Erythroblast (primary cell): ENCODE measurements around the gene MRPL46.

Source experiments
- GATA1 ChIP-seq: IDR thresholded peaks from 2 replicates; pipeline ENCODE4 v1.6.1; 2011; ENCODE audit warnings: low read depth, mild to moderate bottlenecking, control low read depth, low read length, moderate library complexity
- POLR2A ChIP-seq: IDR thresholded peaks from 2 replicates; pipeline ENCODE4 v1.6.1; 2011; ENCODE audit warnings: mild to moderate bottlenecking, low read length

DNA sequence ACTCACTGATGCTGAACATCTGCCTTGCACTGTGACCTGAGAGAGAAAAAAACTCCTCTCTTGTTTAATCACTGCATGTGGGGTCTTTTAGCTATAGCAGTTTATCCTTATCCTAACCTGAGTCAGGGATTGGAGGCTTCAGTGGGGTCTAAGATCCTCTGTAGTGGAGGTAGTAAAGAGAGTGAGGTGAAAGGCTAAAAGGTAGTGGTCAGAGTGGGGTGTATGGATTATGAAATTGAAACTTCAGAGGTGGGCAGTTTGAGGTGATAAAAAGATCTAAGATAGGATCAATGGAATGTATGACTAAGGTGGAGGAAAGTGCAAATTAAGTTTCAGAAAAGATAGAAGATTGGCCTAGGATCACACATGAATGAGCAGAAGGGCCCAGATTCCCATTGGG, 42.8 kb upstream of the MRPL46 start:
- TF ChIP-seq POLR2A = no peak
- no peak for TF ChIP-seq GATA1
